SK-N-SH (cell line): Measurements from ENCODE around the gene NRARP.

Experiments
- EP300 ChIP-seq, 2 experiments: IDR thresholded peaks; 2 replicates each; pipeline versions ENCODE4 v1.4.0 to v1.6.1; 2012; ENCODE audit warnings: borderline replicate concordance in 1 of 2, low read depth in 1 of 2, low read length in 1 of 2
- RCOR1 ChIP-seq: fragments of 150-350 bp; IDR thresholded peaks from 2 replicates; pipeline ENCODE4 v1.6.1; 2017; ENCODE audit warnings: antibody characterized with exemption, low read length
- RFX5 ChIP-seq: IDR thresholded peaks from 2 replicates; pipeline ENCODE4 v1.6.1; 2012; ENCODE audit warnings: mild to moderate bottlenecking, improper control_type of control experiment, low read length
- SIN3A ChIP-seq: IDR thresholded peaks from 2 replicates; pipeline ENCODE4 v1.6.1; 2012; ENCODE audit warnings: low read depth, mild to moderate bottlenecking, low read length, moderate library complexity, borderline replicate concordance
- TF ChIP-seq, protein P1 (sequence below): IDR thresholded peaks from 2 replicates; pipeline ENCODE4 v1.4.0; 2012; ENCODE audit warnings: low read depth
- TF ChIP-seq, protein P2 (sequence below): fragments of 200-600 bp; sonication (generic); IDR thresholded peaks from 2 replicates; pipeline ENCODE4 v1.6.1; 2017; ENCODE audit warnings: antibody characterized with exemption, mild to moderate bottlenecking, moderate library complexity

GRCh38 chr9:137306850-137307254 lies 4.8 kb upstream of the NRARP start:
- no peak for TF ChIP-seq RFX5
- TF ChIP-seq, protein P1, sequence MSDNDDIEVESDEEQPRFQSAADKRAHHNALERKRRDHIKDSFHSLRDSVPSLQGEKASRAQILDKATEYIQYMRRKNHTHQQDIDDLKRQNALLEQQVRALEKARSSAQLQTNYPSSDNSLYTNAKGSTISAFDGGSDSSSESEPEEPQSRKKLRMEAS, result no peak
- TF ChIP-seq EP300 (IDR thresholded peaks at IDR 0.05; ENCODE audit: borderline replicate concordance in 1 of 2, low read depth in 1 of 2, low read length in 1 of 2), result no peak
- no peak for TF ChIP-seq SIN3A
- TF ChIP-seq, protein P2, sequence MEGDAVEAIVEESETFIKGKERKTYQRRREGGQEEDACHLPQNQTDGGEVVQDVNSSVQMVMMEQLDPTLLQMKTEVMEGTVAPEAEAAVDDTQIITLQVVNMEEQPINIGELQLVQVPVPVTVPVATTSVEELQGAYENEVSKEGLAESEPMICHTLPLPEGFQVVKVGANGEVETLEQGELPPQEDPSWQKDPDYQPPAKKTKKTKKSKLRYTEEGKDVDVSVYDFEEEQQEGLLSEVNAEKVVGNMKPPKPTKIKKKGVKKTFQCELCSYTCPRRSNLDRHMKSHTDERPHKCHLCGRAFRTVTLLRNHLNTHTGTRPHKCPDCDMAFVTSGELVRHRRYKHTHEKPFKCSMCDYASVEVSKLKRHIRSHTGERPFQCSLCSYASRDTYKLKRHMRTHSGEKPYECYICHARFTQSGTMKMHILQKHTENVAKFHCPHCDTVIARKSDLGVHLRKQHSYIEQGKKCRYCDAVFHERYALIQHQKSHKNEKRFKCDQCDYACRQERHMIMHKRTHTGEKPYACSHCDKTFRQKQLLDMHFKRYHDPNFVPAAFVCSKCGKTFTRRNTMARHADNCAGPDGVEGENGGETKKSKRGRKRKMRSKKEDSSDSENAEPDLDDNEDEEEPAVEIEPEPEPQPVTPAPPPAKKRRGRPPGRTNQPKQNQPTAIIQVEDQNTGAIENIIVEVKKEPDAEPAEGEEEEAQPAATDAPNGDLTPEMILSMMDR, result no peak
- no peak for TF ChIP-seq RCOR1
